Posterior vena cava (tissue), 2 donors: Measurements from ENCODE around the gene POLR1D. TPM values are rescaled to one million over a fixed set of nuclear protein-coding genes. Genes with fewer than 3 reads are reported as not detected.

ENCODE experiments used
- DNase-seq: peaks from one replicate; pipeline ENCODE4 v3.0.0-alpha.2; 2020; ENCODE audit warnings: low spot score
- intact Hi-C, 2 donors: fragments of 100-400 bp; cut with DNase I; formaldehyde crosslinking; loops; one replicate each; pipeline versions ENCODE4 v1.14.1 to v1.14.2; 2022 to 2023
- total RNA-seq, 2 donors: library from RNA; stranded (reverse); fragmentation: NEBNext Ultra II Directional; extraction: Animal tissue kit (Norgen Biotek cat#: 25700); gene quantifications; one replicate each; pipeline ENCODE4 v1.2.1, GENCODE V29; 2021
- donor health status: DM: yes; HTN: yes; CAD: no.
- donor health status: DM: yes; HTN: yes; CAD: no.

Gene POLR1D
- total RNA-seq, 2 donors from 2014 or later: 53.2 to 56.5 TPM

- DNase-seq: no peak
- intact Hi-C loops: no loop called here
Observed at GRCh38 chr13:27662738-27663470, 41.2 kb downstream of the POLR1D start.

- intact Hi-C loops: no loop called here
Observed at GRCh38 chr13:27663947-27664346, 42.3 kb downstream of the POLR1D start.

GRCh38 chr13:27665333-27665732, 43.6 kb downstream of the POLR1D start:
- no peak for DNase-seq
- intact Hi-C loops: no loop called here

More at GRCh38 chr13:27663947-27664346, 42.3 kb downstream of the POLR1D start:
- no peak for DNase-seq

- intact Hi-C loops: no loop called here
- no peak for DNase-seq
Observed at GRCh38 chr13:27665761-27666160, 44.1 kb downstream of the POLR1D start.

- DNase-seq: no peak
- intact Hi-C loops: no loop called here
Observed at GRCh38 chr13:27666951-27667350, 45.3 kb downstream of the POLR1D start.

- DNase-seq: no peak
- intact Hi-C loops: no loop called here
Observed at GRCh38 chr13:27667946-27668345, 46.3 kb downstream of the POLR1D start.

GRCh38 chr13:27670861-27671260, 49.2 kb downstream of the POLR1D start:
- no peak for DNase-seq
- intact Hi-C loops: no loop called here

GRCh38 chr13:27672025-27672424, 50.3 kb downstream of the POLR1D start:
- no peak for DNase-seq
- intact Hi-C loops: no loop called here

Other genes with a start within 250 kb of the POLR1D start
- 10 to 100 TPM; 83.2 to 99.9 TPM for gene GTF3A, start 197.3 kb upstream of the POLR1D start, total RNA-seq
- 10 to 100 TPM; 32.9 to 39.4 TPM for gene MTIF3, start 171.3 kb upstream of the POLR1D start, total RNA-seq
- 1 to 10 TPM; 4.9 to 7.6 TPM for gene LNX2, start 1.4 kb upstream of the POLR1D start, total RNA-seq
- not detected for gene GSX1, start 170.6 kb downstream of the POLR1D start, total RNA-seq